ENCODE results near the gene GALNT2. TPM values are rescaled to one million over a fixed set of nuclear protein-coding genes. Genes with fewer than 3 reads are reported as not detected.

Gene GALNT2
- total and polyA plus RNA-seq, 2 of the 4 experiments (the other 2 are of a cell fraction): 50.4 to 189 TPM

GRCh38 chr1:230201445-230201844, 134.4 kb downstream of the GALNT2 start:
- Histone ChIP-seq H3K18ac (ENCODE audit: low read depth, low read length) (no peak overlapping the region), H3K9me1 (ENCODE audit: insufficient read depth, low read length) (peaks cover 21% of the 10 kb centered on the region), H3K79me1 (ENCODE audit: low read depth in 1 of 2, low read length in 2 of 2) (peaks cover 36 to 53% of the 10 kb centered on the region in 2 experiments), H3K36me3 (ENCODE audit: control insufficient read depth, insufficient read depth, low read length) (peaks cover 18% of the 10 kb centered on the region), H3K4ac (ENCODE audit: low read depth, low read length) (no peak overlapping the region), H2BK120ac (ENCODE audit: low read depth, low read length) (no peak overlapping the region), H2BK5ac (ENCODE audit: low read depth, low read length, poor library complexity, severe bottlenecking) (no peak overlapping the region), H3K27me3 (ENCODE audit: control insufficient read depth, insufficient read depth, low read length) (no peaks in the 10 kb centered on the region), H3K9ac (ENCODE audit: low read depth, low read length) (no peak overlapping the region), H4K5ac (ENCODE audit: low read depth, low read length) (no peak overlapping the region), H3K27ac (ENCODE audit: insufficient read depth, low read length) (no peak overlapping the region), H2AK9ac (replicated peaks; ENCODE audit: low read depth, low read length, poor library complexity) (no peak overlapping the region), H2BK15ac (ENCODE audit: low read depth, low read length) (no peak overlapping the region), H4K8ac (ENCODE audit: low read depth in 2 of 2, low read length in 2 of 2) (no peak overlapping the region), H3K9me3 (ENCODE audit: control insufficient read depth, insufficient read depth, low read length) (no peaks in the 10 kb centered on the region), H2BK20ac (ENCODE audit: low read depth, low read length) (no peak overlapping the region), H2AFZ (replicated peaks; ENCODE audit: low read length, poor library complexity) (no peak overlapping the region), H3K14ac (replicated peaks; ENCODE audit: low read depth, low read length) (no peak overlapping the region), H3K4me2 (ENCODE audit: low read depth, low read length) (no peak overlapping the region), H3K23ac (ENCODE audit: low read depth, low read length) (no peak overlapping the region), H3K4me1 (ENCODE audit: control insufficient read depth, insufficient read depth, low read length) (peaks cover 5% of the 10 kb centered on the region; the same call in 1 of the 2 replicates), H3K56ac (ENCODE audit: extremely low read depth, insufficient read depth, low read length) (no peak overlapping the region), H4K20me1 (ENCODE audit: insufficient read depth, low read length) (peaks cover 27% of the 10 kb centered on the region), H2AK5ac (ENCODE audit: low read depth, low read length) (no peak overlapping the region), H3K4me3 (ENCODE audit: insufficient read depth, low read depth, low read length) (no peak overlapping the region), H4K91ac (ENCODE audit: insufficient read depth, low read depth, low read length) (no peak overlapping the region)
- BruUV-seq (replicated peaks): no TSS peak
- TF ChIP-seq RFX5 (IDR thresholded peaks at IDR 0.05; ENCODE audit: low read depth, low read length) (no peak), NFE2L2 (IDR thresholded peaks at IDR 0.05; ENCODE audit: low read depth, low read length) (no peak), FOS (IDR thresholded peaks at IDR 0.05; ENCODE audit: low read depth, low read length) (no peak), RAD21 (IDR thresholded peaks at IDR 0.05; ENCODE audit: low read length) (no peak), RCOR1 (IDR thresholded peaks at IDR 0.05; ENCODE audit: insufficient replicate concordance, low read length) (no peak), CTCF (conservative IDR thresholded peaks at IDR 0.05; ENCODE audit: low read depth, low read length) (no peak), MXI1 (IDR thresholded peaks at IDR 0.05; ENCODE audit: borderline replicate concordance, low read depth, low read length) (no peak), USF2 (IDR thresholded peaks at IDR 0.05; ENCODE audit: low read depth, low read length) (no peak), SMC3 (IDR thresholded peaks at IDR 0.05; ENCODE audit: low read depth, low read length) (no peak), ELK1 (IDR thresholded peaks at IDR 0.05; ENCODE audit: borderline replicate concordance, low read depth, low read length) (no peak), MAZ (IDR thresholded peaks at IDR 0.05; ENCODE audit: borderline replicate concordance, low read depth, low read length) (no peak), CHD1 (IDR thresholded peaks at IDR 0.05; ENCODE audit: low read depth, low read length) (no peak), BHLHE40 (IDR thresholded peaks at IDR 0.05; ENCODE audit: low read depth, low read length) (no peak), POLR2A (IDR thresholded peaks at IDR 0.05; ENCODE audit: low read depth, low read length) (no peak)
- ChIA-PET POLR2A (ENCODE audit: unreplicated experiment) (no interaction called here), CTCF (no interaction called here)
- ATAC-seq (ENCODE audit: low read depth) (no peak), DNase-seq (no peak)
- intact Hi-C loops (cut with micrococcal nuclease): no loop called here
- dilution Hi-C loops (cut with HindIII; ENCODE audit: low sequenced_read_pairs, unreplicated experiment): no loop called here
- in situ Hi-C loops (cut with MboI; ENCODE audit: low sequenced_read_pairs): no loop called here
- 90% methylated on average over 7 of the region's 9 CpGs; no CpG with 5 or more reads in 1 of the 2 experiments for WGBS, 2 experiments (ENCODE audit: extremely low coverage in 2 of 2, insufficient read length in 1 of 2)

All from IMR-90 (cell line).